Epithelial cell of proximal tubule (primary cell): ENCODE results near the gene HPX. TPM values are rescaled to one million over a fixed set of nuclear protein-coding genes. Genes with fewer than 3 reads are reported as not detected.
"Not testable (repeated sequence)": the region's sequence is repeated elsewhere in the genome, so short reads cannot be mapped to it uniquely, and the experiment has no call there.

Experiments used
- DNase-seq: peaks from one replicate; pipeline ENCODE4 v3.0.0-alpha.2; 2011; ENCODE audit warnings: low read depth
- H3K4me3 ChIP-seq: 2 replicates; pipeline ENCODE4 v1.5.1; 2011; ENCODE audit warnings: low read depth, mild to moderate bottlenecking, low read length
- CTCF ChIP-seq: conservative IDR thresholded peaks from 2 replicates; pipeline ENCODE4 v1.5.1; 2012; ENCODE audit warnings: low read depth, mild to moderate bottlenecking, low read length
- total RNA-seq: library from RNA; depleted of rRNA; stranded (reverse); fragments of >200 nt; gene quantifications from 2 replicates; pipeline ENCODE4 v1.2.3, GENCODE V29; 2015

Gene HPX
- total RNA-seq, 1 donor from 2014 or later: 0.06 TPM

GRCh38 chr11:6401464-6401863 is 39.3 kb downstream of the HPX start:
- H3K4me3 ChIP-seq: no peak overlapping the region
- DNase-seq: no peak
- TF ChIP-seq CTCF: no peak

- H3K4me3 ChIP-seq: no peak overlapping the region
- TF ChIP-seq CTCF: no peak
- no peak for DNase-seq
Measured at GRCh38 chr11:6400431-6401345, 40.1 kb downstream of the HPX start.

GRCh38 chr11:6397636-6398035 is 43.2 kb downstream of the HPX start:
- DNase-seq: no peak
- no peak for TF ChIP-seq CTCF

GRCh38 chr11:6397156-6397555 is 43.6 kb downstream of the HPX start:
- DNase-seq: no peak
- TF ChIP-seq CTCF: no peak
- H3K4me3 ChIP-seq: no peak overlapping the region

More at GRCh38 chr11:6397636-6398035, 43.2 kb downstream of the HPX start:
- no peak overlapping the region for H3K4me3 ChIP-seq

- TF ChIP-seq CTCF: no peak
- H3K4me3 ChIP-seq: no peak overlapping the region
- no peak for DNase-seq
Measured at GRCh38 chr11:6395470-6396060, 45.2 kb downstream of the HPX start.

GRCh38 chr11:6393989-6394670 is 46.7 kb downstream of the HPX start:
- no peak for DNase-seq
- H3K4me3 ChIP-seq: no peak overlapping the region
- no peak for TF ChIP-seq CTCF

- not testable (repeated sequence) for DNase-seq, H3K4me3 ChIP-seq
Measured at GRCh38 chr11:6392251-6392650, 48.5 kb downstream of the HPX start.
